Epithelial cell of proximal tubule (primary cell): ENCODE results near the gene MEIS3. TPM values are rescaled to one million over a fixed set of nuclear protein-coding genes. Genes with fewer than 3 reads are reported as not detected.

Experiments
- DNase-seq: peaks from one replicate; pipeline ENCODE4 v3.0.0-alpha.2; 2011; ENCODE audit warnings: low read depth
- H3K4me3 ChIP-seq: 2 replicates; pipeline ENCODE4 v1.5.1; 2011; ENCODE audit warnings: low read depth, mild to moderate bottlenecking, low read length
- total RNA-seq: library from RNA; depleted of rRNA; stranded (reverse); fragments of >200 nt; gene quantifications from 2 replicates; pipeline ENCODE4 v1.2.3, GENCODE V29; 2015
- TF ChIP-seq, protein P1 (sequence below): conservative IDR thresholded peaks from 2 replicates; pipeline ENCODE4 v1.5.1; 2012; ENCODE audit warnings: low read depth, mild to moderate bottlenecking, low read length

MEIS3 gene
- 0.29 TPM in 1 of 2 replicates, not detected in the other for total RNA-seq

DNA sequence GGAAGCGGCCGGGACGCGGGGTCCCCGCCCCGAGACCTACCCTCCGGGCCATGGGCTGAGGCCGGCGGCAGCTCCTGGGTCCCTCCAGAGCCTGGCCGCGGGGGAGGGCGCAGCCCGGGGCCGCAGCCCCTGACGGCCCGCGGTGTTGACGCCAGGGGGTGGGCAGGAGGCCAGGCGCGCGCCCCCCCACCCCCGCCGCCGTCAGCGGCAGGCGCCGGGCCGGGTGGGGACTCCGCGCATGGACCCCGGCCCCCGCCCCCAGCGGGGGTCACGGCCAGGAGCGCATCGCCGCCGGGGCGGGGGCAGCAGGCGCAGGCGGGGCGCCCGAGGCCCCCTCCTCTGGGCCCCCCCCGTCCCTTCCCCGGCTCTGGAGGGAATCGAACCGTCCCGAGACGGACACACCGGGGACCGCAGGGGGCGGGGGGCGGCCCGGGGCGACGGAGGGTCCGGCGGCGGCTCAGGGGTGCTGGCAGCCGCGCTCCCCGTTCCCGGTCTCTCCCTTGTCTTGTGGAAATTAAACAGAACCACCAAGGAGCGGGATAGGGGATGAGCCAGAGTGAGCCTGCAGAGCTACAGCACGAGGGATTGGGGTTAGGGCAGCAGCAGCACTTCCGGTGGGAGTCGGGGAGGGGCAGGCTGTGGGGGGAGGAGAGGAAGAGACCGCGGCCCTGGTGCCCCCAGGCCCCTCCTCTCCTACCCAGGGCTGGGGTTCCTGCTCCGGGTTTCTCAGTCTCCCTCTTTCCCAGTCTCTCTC lies at the start of gene MEIS3:
Gene MEIS3, minus strand, starts transcription at position 498 of the 754 bp plus-strand sequence. Its CDS starts 446 bp downstream, at position 52.
- H3K4me3 ChIP-seq, result peak within 1 kb of the TSS; percentile 35
- TF ChIP-seq, protein P1, sequence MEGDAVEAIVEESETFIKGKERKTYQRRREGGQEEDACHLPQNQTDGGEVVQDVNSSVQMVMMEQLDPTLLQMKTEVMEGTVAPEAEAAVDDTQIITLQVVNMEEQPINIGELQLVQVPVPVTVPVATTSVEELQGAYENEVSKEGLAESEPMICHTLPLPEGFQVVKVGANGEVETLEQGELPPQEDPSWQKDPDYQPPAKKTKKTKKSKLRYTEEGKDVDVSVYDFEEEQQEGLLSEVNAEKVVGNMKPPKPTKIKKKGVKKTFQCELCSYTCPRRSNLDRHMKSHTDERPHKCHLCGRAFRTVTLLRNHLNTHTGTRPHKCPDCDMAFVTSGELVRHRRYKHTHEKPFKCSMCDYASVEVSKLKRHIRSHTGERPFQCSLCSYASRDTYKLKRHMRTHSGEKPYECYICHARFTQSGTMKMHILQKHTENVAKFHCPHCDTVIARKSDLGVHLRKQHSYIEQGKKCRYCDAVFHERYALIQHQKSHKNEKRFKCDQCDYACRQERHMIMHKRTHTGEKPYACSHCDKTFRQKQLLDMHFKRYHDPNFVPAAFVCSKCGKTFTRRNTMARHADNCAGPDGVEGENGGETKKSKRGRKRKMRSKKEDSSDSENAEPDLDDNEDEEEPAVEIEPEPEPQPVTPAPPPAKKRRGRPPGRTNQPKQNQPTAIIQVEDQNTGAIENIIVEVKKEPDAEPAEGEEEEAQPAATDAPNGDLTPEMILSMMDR, result no peak
- DNase-seq, result no peak

DNA sequence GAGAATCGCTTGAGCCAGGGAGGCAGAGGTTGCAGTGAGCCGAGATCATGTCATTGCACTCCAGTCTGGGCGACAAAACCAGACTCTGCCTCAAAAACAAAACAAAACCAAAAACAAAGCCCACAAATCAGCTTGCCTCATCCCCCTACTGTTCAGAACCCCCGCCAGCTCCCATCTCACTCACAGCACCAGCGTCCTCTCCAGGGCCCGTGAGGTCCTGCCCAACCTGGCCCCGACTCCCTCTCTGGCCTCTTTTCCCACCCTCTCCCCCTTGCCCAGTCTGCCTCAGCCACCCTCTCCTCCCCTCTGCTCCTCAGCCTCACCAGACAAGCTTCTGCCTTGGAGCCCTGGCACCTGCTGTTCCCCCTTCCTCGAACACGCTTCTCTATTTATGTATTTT lies 48.6 kb upstream of the MEIS3 start:
- DNase-seq, result no peak
- H3K4me3 ChIP-seq, result no peak overlapping the region
- TF ChIP-seq, protein P1, result no peak

DNA sequence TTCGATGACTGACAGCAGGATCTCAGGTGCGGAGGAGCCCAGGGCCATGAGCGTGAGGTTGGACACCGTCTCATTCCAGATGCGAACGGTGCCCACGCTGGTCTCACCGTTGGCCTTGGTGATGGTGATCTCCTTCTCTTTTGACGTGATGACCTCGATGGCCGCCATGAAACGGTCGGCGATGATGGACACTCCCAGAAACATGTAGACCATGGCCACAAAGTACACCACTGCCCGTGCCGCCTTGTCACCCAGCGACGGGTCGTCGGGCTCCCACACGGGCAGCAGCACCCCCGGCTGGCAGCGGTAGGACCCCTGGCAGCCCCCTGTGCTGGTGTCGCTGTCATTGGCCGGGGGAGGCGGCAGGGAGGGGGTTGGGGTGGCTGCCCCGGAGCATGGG lies 46.6 kb upstream of the MEIS3 start:
- DNase-seq, result no peak
- H3K4me3 ChIP-seq, result no peak overlapping the region
- TF ChIP-seq, protein P1, result no peak

DNA sequence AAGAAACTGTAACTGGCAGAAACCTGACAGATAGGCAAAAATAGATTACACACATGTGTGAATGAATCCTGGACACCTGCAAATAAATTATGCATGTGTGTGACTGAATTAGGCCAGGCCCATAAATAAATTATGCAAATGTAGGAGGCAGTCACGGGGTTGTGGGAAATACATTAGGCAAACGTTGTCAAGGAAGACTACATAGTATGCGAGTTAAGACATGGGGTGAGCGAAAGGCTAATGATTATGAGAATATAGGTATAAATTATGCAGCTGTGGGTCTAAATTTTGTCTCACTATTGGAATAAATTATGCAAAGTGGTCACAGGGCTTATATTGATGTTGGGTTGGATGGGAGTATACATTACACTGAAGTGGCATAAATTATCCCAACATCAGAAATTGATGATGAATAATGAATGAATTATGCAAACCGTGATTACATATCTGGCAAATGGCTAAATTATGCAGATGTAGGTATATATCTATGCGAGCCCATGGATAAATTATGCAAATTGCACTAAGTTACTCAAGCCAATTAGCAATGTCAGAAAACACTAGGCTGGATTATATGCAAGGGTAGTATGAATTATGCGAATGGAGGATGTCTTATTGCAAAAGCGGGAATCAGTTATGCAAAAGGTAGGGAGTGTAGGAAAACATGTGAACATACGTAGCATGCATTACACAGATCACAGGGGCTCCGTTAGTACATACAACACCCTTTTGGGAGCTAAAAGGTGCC lies 45.5 kb upstream of the MEIS3 start:
- no peak for DNase-seq
- TF ChIP-seq, protein P1, result no peak
- no peak overlapping the region for H3K4me3 ChIP-seq

DNA sequence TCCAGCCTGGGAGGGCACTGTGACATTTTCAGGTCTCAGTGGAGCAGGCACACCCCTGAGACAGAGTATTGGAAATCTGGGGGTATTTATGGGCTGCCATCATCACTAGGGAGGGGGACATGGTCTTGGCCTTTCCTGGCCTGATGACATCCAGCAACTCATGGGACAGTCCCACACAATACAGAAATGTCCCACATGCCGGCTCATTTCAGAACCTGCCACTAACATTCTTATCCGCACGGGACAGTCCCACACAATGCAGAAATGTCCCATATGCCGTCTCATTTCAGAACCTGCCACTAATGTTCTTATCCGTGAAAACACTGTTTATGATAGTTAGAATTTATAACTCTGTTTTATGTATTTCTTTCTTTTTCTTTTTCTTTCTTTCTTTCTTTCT lies 42.5 kb upstream of the MEIS3 start:
- no peak for DNase-seq
- TF ChIP-seq, protein P1, result no peak
- no peak overlapping the region for H3K4me3 ChIP-seq

DNA sequence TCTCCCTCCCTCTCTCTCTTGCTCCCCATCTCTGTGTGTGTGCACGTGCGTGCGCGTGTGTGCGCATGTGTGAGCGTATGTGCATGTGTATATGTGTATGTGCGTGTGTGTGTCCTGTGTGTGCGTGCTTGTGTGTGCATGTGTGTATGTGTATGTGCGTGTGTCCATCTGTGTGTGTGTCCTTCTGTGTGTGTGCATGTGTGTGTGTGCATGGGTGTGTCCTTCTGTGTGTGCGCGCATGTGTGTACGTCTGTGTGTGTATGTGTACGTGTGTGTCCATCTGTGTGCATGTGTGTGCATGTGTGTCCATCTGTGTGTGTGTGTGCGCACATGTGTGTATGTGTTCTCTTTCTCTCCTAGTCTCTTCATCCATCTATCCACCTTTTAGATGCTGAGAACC lies 40.1 kb upstream of the MEIS3 start:
- no peak for DNase-seq
- TF ChIP-seq, protein P1, result no peak
- H3K4me3 ChIP-seq, result no peak overlapping the region

DNA sequence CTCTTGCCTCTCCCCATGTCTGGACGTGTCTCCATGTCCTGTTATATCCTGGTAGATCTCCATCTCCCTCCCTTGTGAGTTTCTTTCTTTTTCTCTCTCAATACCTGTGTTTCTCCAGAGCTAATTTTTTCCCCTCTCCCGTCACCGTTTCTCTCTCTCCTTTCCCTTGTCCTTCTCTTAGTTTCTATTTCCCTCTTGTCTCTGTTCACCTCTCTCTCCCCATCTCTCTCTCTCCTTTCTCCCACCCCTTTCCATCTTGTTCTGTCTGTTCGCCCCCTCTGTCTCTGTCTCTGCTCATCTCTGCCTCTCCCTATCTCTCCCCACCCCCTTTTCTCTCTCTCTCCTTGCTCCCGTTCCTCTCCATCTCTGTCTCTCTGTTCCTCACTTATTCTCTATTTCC lies 39.3 kb upstream of the MEIS3 start:
- no peak overlapping the region for H3K4me3 ChIP-seq
- TF ChIP-seq, protein P1, result no peak
- DNase-seq, result no peak
